Transverse colon (tissue), 1 donor: Measurements from ENCODE around the gene ID3.

Source experiments
- EP300 ChIP-seq: sonication (generic); formaldehyde crosslinking; IDR thresholded peaks from one replicate; pipeline ENCODE4 v1.6.1; 2017; ENCODE audit warnings: antibody characterized with exemption, low read depth
- POLR2A ChIP-seq: fragments of 450-650 bp; IDR thresholded peaks from one replicate; pipeline ENCODE4 v1.6.1; 2016; ENCODE audit warnings: antibody characterized with exemption, mild to moderate bottlenecking, moderate library complexity

DNA sequence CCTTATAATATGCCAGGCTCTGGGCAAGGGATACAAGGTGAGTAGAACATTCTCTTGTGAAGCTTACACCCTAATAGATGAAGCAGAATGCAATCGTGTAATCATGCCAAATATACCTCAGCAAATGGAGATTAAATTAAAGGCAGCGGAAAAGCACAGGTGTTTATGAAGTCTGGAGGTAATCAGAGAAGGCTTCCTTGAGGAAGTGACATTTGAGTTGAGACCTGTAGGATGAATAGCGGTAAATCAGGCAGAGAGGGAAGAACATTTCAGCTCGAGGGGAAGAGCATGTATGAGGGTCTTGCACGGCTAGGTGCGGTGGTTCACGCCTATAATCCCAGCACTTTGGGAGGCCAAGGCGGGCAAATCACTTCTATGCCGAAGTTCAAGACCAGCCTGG is 41.7 kb downstream of the ID3 start:
- TF ChIP-seq POLR2A: no peak
- no peak for TF ChIP-seq EP300
